ENCODE data around the gene WDR44.
A peak's percentile ranks its signal among the peaks of the same experiment; 100 is the strongest.

WDR44 gene

DNA sequence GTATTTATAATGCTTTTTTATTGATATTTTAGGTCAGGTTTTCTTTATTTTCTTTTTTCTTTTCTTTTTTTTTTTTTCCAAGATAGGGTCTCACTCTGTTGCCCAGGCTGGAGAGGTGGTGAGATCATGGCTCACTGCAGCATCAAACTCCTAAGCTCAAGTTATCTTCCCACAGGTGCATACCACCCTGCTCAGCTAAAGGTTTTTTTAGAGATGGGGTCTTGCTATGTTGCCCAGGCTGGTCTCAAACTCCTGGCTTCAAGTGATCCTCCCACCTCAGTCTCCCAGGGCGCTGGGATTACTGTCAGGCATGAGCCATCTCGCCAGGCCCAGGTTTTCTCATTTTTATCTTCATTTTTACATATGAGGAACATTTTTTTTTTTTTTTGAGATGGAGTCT, 3.3 kb downstream of the WDR44 start:
- TF ChIP-seq, protein P1, sequence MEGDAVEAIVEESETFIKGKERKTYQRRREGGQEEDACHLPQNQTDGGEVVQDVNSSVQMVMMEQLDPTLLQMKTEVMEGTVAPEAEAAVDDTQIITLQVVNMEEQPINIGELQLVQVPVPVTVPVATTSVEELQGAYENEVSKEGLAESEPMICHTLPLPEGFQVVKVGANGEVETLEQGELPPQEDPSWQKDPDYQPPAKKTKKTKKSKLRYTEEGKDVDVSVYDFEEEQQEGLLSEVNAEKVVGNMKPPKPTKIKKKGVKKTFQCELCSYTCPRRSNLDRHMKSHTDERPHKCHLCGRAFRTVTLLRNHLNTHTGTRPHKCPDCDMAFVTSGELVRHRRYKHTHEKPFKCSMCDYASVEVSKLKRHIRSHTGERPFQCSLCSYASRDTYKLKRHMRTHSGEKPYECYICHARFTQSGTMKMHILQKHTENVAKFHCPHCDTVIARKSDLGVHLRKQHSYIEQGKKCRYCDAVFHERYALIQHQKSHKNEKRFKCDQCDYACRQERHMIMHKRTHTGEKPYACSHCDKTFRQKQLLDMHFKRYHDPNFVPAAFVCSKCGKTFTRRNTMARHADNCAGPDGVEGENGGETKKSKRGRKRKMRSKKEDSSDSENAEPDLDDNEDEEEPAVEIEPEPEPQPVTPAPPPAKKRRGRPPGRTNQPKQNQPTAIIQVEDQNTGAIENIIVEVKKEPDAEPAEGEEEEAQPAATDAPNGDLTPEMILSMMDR (IDR thresholded peaks at IDR 0.05; ENCODE audit: low read depth, low read length, missing control alignments) = no peak
- no peak for DNase-seq (ENCODE audit: low read depth)
- no peak overlapping the region for H3K4me3 ChIP-seq (ENCODE audit: low read depth, low read length)

DNA sequence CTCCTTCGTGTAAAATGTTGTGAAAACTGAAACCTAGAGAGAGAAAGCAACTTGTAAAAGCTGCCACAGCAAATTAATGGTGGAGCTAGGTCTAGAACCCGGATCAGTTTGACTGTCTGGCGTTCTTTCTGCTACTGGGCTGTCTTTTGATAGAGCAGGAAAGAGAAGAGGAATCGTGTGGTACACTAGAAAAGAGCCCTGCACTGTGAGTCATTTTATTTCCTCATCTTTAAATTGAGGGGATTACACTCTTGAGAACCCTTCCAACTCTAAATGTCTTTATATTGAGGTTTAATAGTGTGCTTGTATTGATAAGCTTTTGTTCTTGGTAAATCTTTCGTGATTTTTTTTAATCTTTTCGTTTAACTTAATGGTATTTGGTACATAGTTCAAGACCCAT, 4.3 kb downstream of the WDR44 start:
- H3K4me3 ChIP-seq (ENCODE audit: low read depth, low read length) = no peak overlapping the region; the same call in 1 of the 2 replicates
- TF ChIP-seq, protein P1 (IDR thresholded peaks at IDR 0.05; ENCODE audit: low read depth, low read length, missing control alignments) = no peak
- no peak for DNase-seq (ENCODE audit: low read depth)

DNA sequence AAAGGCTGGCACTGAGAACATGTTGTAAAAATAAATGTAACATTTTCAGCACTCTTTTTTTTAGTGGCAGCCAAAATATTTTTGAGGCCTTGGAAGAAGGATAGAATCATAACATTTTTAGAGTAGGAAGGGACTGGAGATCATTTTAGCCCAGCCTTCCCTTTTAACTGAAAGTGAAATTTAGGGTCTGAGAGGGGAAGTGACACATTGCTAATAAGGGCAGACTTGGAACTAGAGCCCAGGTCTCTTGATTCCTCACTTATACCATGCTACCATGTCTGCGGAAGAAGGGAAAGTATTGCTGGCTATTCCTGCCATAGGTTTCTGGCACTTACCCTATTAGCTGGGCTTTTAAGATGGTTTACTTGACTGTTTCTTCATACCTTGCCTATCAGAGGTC, 4.8 kb downstream of the WDR44 start:
- no peak for DNase-seq (ENCODE audit: low read depth)
- H3K4me3 ChIP-seq (ENCODE audit: low read depth, low read length) = peak overlapping the region; percentile 23; the same call in 1 of the 2 replicates
- TF ChIP-seq, protein P1 (IDR thresholded peaks at IDR 0.05; ENCODE audit: low read depth, low read length, missing control alignments) = no peak

DNA sequence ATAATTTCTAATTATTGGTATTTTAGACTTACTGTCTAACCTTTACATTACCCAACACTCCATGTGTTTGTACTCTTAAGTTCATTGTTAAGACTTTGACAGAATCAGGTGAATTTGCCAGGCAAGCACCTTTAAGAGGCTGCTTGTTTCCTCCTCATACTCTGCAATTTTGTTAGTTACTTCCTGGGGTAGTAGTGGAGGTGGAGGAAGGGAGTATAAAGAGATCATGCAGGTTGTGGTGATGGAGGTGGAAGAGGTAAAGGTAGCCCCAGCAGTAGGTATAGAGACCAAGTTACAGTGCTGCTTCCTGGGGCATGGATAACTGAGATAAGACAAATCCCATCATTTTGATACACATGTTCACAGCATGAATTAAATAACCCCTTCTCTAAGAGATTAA, 6.7 kb downstream of the WDR44 start:
- no peak for DNase-seq (ENCODE audit: low read depth)
- H3K4me3 ChIP-seq (ENCODE audit: low read depth, low read length) = no peak overlapping the region
- TF ChIP-seq, protein P1 (IDR thresholded peaks at IDR 0.05; ENCODE audit: low read depth, low read length, missing control alignments) = no peak

DNA sequence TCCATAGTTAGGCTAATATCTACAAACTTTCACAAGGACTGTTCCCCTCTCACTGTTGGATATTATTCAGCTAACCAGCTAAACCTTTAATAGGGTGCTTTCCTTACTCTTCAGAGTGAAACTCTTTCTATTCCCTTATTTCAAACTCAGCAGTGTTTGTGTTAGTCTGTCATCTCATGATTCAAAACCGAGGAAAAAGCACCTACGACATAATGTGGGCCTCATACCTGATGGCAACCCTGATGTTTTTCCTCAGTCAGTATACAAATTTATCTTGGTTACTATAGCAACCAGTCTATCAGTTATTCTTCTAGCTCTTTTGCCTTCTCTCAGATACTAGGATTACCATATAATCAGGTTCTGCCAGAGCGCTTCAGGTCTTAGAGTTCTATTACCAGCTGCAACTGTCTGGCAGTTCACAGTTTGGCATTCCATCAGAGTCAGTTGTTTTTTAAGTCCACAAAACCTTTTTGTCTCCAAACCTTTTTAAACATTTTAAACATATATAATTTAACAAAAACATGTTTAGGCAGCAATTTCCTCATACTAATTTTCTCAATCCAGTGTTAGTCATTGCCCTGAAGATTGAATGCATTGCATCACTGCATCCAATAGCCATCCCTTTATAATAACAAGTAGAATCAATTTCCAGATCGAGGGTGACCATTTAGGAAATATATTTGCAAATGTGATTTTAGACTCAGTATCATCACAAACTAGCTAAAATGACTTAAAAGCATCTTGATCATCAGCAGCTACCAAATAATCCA, 7.4 kb downstream of the WDR44 start:
- DNase-seq (ENCODE audit: low read depth) = no peak

DNA sequence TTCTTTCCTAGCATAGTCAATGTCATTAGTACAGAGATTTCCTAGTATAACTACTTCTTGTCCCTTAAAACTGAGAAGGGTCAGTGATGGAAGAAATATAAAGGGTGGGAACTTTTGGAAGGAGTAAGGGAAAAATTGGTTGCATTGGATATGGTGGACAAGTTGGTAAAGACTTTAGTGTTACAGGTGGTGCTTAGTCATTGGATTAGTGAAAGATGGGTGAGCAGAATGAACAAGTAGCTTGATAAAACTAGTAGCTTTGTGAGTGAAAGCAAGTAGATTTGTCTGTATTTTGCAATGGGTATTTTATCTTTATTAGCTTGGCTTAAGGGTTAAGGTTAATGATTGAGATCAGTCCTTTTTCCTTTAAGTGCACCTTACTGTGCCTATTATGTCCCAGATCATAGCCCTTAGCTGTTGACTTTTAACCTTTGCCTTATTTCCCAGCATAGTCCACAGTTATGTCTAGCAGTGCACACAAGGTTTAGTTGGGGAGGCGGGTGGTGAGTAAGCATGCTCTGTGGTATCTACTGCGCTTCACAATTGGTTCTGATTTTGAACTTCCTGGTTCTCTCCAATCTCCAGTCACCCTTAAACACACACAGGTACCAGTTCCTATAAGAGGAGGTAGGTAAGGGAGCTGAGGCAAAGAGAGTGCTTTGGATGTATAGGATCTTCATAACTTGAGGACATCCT, 9.5 kb downstream of the WDR44 start:
- DNase-seq (ENCODE audit: low read depth) = no peak
- TF ChIP-seq, protein P1 (IDR thresholded peaks at IDR 0.05; ENCODE audit: low read depth, low read length, missing control alignments) = no peak
- no peak overlapping the region for H3K4me3 ChIP-seq (ENCODE audit: low read depth, low read length)

More for the DNA sequence above, 7.4 kb downstream of the WDR44 start:
- no peak overlapping the region for H3K4me3 ChIP-seq (ENCODE audit: low read depth, low read length)
- TF ChIP-seq, protein P1 (IDR thresholded peaks at IDR 0.05; ENCODE audit: low read depth, low read length, missing control alignments) = no peak
